HepG2 (cell line): Measurements from ENCODE around the gene ATP8A2. TPM values are rescaled to one million over a fixed set of nuclear protein-coding genes. Genes with fewer than 3 reads are reported as not detected.
"Not testable (repeated sequence)": the region's sequence is repeated elsewhere in the genome, so short reads cannot be mapped to it uniquely, and the experiment has no call there.

Experiments
- ATAC-seq: fragments of 200-7000 bp; cut with Tn5 transposase; 3 replicates; pipeline ENCODE4 v1.9.1; 2020; ENCODE audit warnings: mild to moderate bottlenecking, moderate library complexity
- BruUV-seq: library from RNA; stranded (reverse); fragments of 400-500 nt; replicated peaks from 2 replicates; lab custom pipeline; 2021; lab: Mats Ljungman, UMichigan
- CTCF ChIA-PET: fragments of 300-600 bp; formaldehyde crosslinking; extraction: SDS; loops from one replicate; lab custom pipeline; 2021; ENCODE audit warnings: low total read pairs, inconsistent platforms, low intra/inter-chr PET ratio; lab: Yijun Ruan, JAX
- POLR2A ChIA-PET: fragments of 350-600 bp; sonication (Branson Sonifier 250); formaldehyde crosslinking; loops from one replicate; lab custom pipeline; 2020; ENCODE audit warnings: antibody characterized with exemption, inconsistent platforms; lab: Yijun Ruan, JAX
- DNase-seq: peaks from one replicate; pipeline ENCODE4 v3.0.0-alpha.2; 2015; ENCODE audit warnings: low spot score
- FAIRE-seq: peaks from 3 replicates; lab custom pipeline; 2011; peaks lifted over from hg19 to GRCh38; lab: Jason Lieb, UNC
- H2AFZ ChIP-seq: one replicate; pipeline ENCODE4 v1.6.1; 2011; ENCODE audit warnings: low read length, inconsistent platforms
- H3K27ac ChIP-seq: fragments of 300-600 bp; 3 replicates; pipeline ENCODE4 v1.8.0; 2011; ENCODE audit warnings: mixed run types, mild to moderate bottlenecking, mixed read lengths, low read length, inconsistent platforms; ENCODE audit not compliant: insufficient read depth; ENCODE audit errors: extremely low read length
- H3K27me3 ChIP-seq, 2 experiments: fragments of 200-600 bp in 1 of 2; 2 replicates in 1 of 2; 3 replicates in 1 of 2; pipeline versions ENCODE4 v1.6.0 to v1.8.0; 2011; ENCODE audit warnings: low read length in 2 of 2, mild to moderate bottlenecking in 2 of 2, moderate library complexity in 2 of 2, inconsistent platforms in 1 of 2; ENCODE audit not compliant: insufficient read depth in 2 of 2, control insufficient read depth in 1 of 2
- H3K36me3 ChIP-seq, 2 experiments: fragments of 200-600 bp in 1 of 2; replicated peaks in 1 of 2; 2 replicates in 1 of 2; 3 replicates in 1 of 2; pipeline versions ENCODE4 v1.5.1 to v1.8.0; 2011; ENCODE audit warnings: low read length in 2 of 2, inconsistent platforms in 1 of 2; ENCODE audit not compliant: insufficient read depth in 2 of 2, control insufficient read depth in 1 of 2
- H3K4me1 ChIP-seq: 2 replicates; pipeline ENCODE4 v1.5.1; 2012; ENCODE audit warnings: low read length, inconsistent platforms; ENCODE audit not compliant: insufficient read depth
- H3K4me2 ChIP-seq: 2 replicates; pipeline ENCODE4 v1.6.0; 2011; ENCODE audit warnings: low read depth, low read length, inconsistent platforms
- H3K4me3 ChIP-seq, 3 experiments: fragments of 200-600 bp in 1 of 3; sonication (generic), shearing (Covaris generic) in 1 of 3; replicated peaks in 1 of 3; 2 replicates each; pipeline ENCODE4 v1.5.1; 2011 to 2016; ENCODE audit warnings: low read length in 3 of 3, inconsistent platforms in 2 of 3, low read depth in 2 of 3, mild to moderate bottlenecking in 2 of 3, control low read depth in 1 of 3, mixed read lengths in 1 of 3; ENCODE audit not compliant: insufficient read depth in 1 of 3
- H3K79me2 ChIP-seq: one replicate; pipeline ENCODE4 v1.6.1; 2011; ENCODE audit warnings: low read length, inconsistent platforms; ENCODE audit not compliant: insufficient read depth
- H3K9ac ChIP-seq: 2 replicates; pipeline ENCODE4 v1.6.0; 2011; ENCODE audit warnings: mild to moderate bottlenecking, low read depth, low read length, inconsistent platforms; ENCODE audit not compliant: insufficient read depth
- H3K9me3 ChIP-seq: 2 replicates; pipeline ENCODE4 v1.5.1; 2012; ENCODE audit warnings: mild to moderate bottlenecking, low read length
- H4K20me1 ChIP-seq: 2 replicates; pipeline ENCODE4 v1.6.0; 2011; ENCODE audit warnings: inconsistent platforms, mild to moderate bottlenecking, low read length, moderate library complexity; ENCODE audit not compliant: insufficient read depth
- GABPA ChIP-seq, 2 experiments: IDR thresholded peaks; 2 replicates each; pipeline ENCODE4 v1.6.1; 2011 to 2016; ENCODE audit warnings: low read depth in 2 of 2, low read length in 1 of 2, missing biosample characterization in 1 of 2, missing genetic modification characterization in 1 of 2
- HIC2 ChIP-seq: sonication (generic); formaldehyde crosslinking; IDR thresholded peaks from 2 replicates; pipeline ENCODE4 v1.9.0; 2022; ENCODE audit warnings: low read depth, missing genetic modification reagents
- PRDM15 ChIP-seq: sonication (generic); formaldehyde crosslinking; IDR thresholded peaks from 2 replicates; pipeline ENCODE4 v1.4.0; 2020; ENCODE audit warnings: missing genetic modification reagents
- RFXAP ChIP-seq: sonication (generic); formaldehyde crosslinking; IDR thresholded peaks from 2 replicates; pipeline ENCODE4 v1.4.0; 2020; ENCODE audit warnings: missing genetic modification reagents, borderline replicate concordance
- ZNF30 ChIP-seq: sonication (generic); formaldehyde crosslinking; IDR thresholded peaks from 2 replicates; pipeline ENCODE4 v1.5.0; 2020; ENCODE audit warnings: mild to moderate bottlenecking, missing genetic modification reagents
- ZXDC ChIP-seq: sonication (generic); formaldehyde crosslinking; IDR thresholded peaks from 2 replicates; pipeline ENCODE4 v1.5.0; 2020; ENCODE audit warnings: mild to moderate bottlenecking, missing genetic modification reagents
- WGBS: methylation state at CpG from one replicate; pipeline ENCODE4 v1.1.6; 2017; ENCODE audit warnings: low lambda C conversion rate; 5-methylcytosine and 5-hydroxymethylcytosine counted together
- in situ Hi-C: cut with HindIII; loops from 2 replicates; pipeline ENCODE4 v1.10.0; 2017; ENCODE audit warnings: low pct_unique_long_range_greater_than_20kb; ENCODE audit not compliant: extremely low pct_ligation_motif_present
- intact Hi-C: fragments of 100-400 bp; cut with micrococcal nuclease; formaldehyde crosslinking; loops from one replicate; pipeline ENCODE4 v1.10.0; 2022; ENCODE audit not compliant: unreplicated experiment
- polyA plus RNA-seq, 8 experiments: library from polyadenylated mRNA; depleted of rRNA in 3 of 8; stranded (reverse) in 7 of 8; unstranded in 1 of 8; fragments of >200 nt; fragmentation: Illumina TruSeq in 4 of 8; extraction: Trizol in 4 of 8; gene quantifications; 2 replicates each; pipeline versions ENCODE4 v1.2.1 to v1.2.3, GENCODE V29; 2011 to 2016; ENCODE audit warnings: low read depth in 4 of 8, missing spikeins in 1 of 8, mixed read lengths in 1 of 8; ENCODE audit not compliant: insufficient read depth in 1 of 8
- total RNA-seq, 5 experiments: library from RNA; depleted of rRNA; stranded (reverse); fragments of >200 nt; fragmentation: Illumina TruSeq; extraction: Trizol; gene quantifications; 2 replicates each; pipeline ENCODE4 v1.2.3, GENCODE V29; 2016; ENCODE audit warnings: low read depth in 1 of 5

ATP8A2 gene
- total and polyA plus RNA-seq, 2 of the 13 experiments (the other 11 are each of a cell fraction or from before 2014, with no cell fraction given) = 0.09 TPM; not detected in 1

- TF ChIP-seq ZXDC (no peak), ZNF30 (CRISPR knock-in tag) (no peak)
Observed at GRCh38 chr13:25541434-25542123, 169.8 kb downstream of the ATP8A2 start (continued).

- POLR2A ChIA-PET, CTCF ChIA-PET: not testable (repeated sequence)
- WGBS = 55% methylated on average over 9 of the region's 9 CpGs
Observed at GRCh38 chr13:25548991-25549390, 177.2 kb downstream of the ATP8A2 start.

GRCh38 chr13:25561812-25562211, 190.0 kb downstream of the ATP8A2 start:
- Histone ChIP-seq H2AFZ (no peak overlapping the region), H3K4me1 (no peaks in the 10 kb centered on the region), H3K9me3 (no peaks in the 10 kb centered on the region), H3K79me2 (no peaks in the 10 kb centered on the region), H3K9ac (no peak overlapping the region), H3K4me2 (no peak overlapping the region), H4K20me1 (no peaks in the 10 kb centered on the region), H3K27ac (no peak overlapping the region), H3K27me3 (no peaks in the 10 kb centered on the region; a peak in 1 of 5 replicates), H3K36me3 (no peaks in the 10 kb centered on the region), H3K4me3 (no peak overlapping the region)
- ATAC-seq = no peak
- no peak for FAIRE-seq
- CTCF ChIA-PET = no interaction called here
- intact Hi-C loops (no loop called here), in situ Hi-C loops (no loop called here)
- no peak for DNase-seq
- POLR2A ChIA-PET = no interaction called here
- WGBS = 30% methylated on average over 7 of the region's 7 CpGs
- no TSS peak for BruUV-seq
- TF ChIP-seq GABPA (IDR thresholded peaks at IDR 0.05; ENCODE audit: low read depth, low read length) = no peak
- no peak for TF ChIP-seq GABPA (CRISPR knock-in tag; IDR thresholded peaks at IDR 0.05; ENCODE audit: low read depth)
- TF ChIP-seq RFXAP = no peak
- no peak for TF ChIP-seq PRDM15 (CRISPR knock-in tag)
- no peak for TF ChIP-seq HIC2 (CRISPR knock-in tag)

More at GRCh38 chr13:25548991-25549390, 177.2 kb downstream of the ATP8A2 start:
- H3K9ac ChIP-seq, H3K27me3 ChIP-seq, BruUV-seq, H3K9me3 ChIP-seq, H3K4me2 ChIP-seq, H3K4me1 ChIP-seq, DNase-seq, in situ Hi-C loops, H3K4me3 ChIP-seq, H3K79me2 ChIP-seq, FAIRE-seq, ATAC-seq, H3K27ac ChIP-seq, H3K36me3 ChIP-seq, H2AFZ ChIP-seq, H4K20me1 ChIP-seq: not testable (repeated sequence)
- intact Hi-C loops = loop anchor here (10.0 kb wide), 1 partner anchor 1666 kb away; no protein-coding TSS in a partner anchor
